ENCODE data around the gene OLFM1. TPM values are rescaled to one million over a fixed set of nuclear protein-coding genes. Genes with fewer than 3 reads are reported as not detected.

Gene OLFM1
- total RNA-seq, 2 donors from 2014 or later: 13.9 to 25.5 TPM

Other genes starting within 250 kb of the OLFM1 start
- 1 to 10 TPM in 1 of 2 donors, not detected in 1; 2.0 TPM for gene FCN2, start 206.9 kb upstream of the OLFM1 start, total RNA-seq
- gene FCN1, start 169.8 kb upstream of the OLFM1 start, total RNA-seq: 10 to 100 TPM in 1 of 2 donors, 1 to 10 TPM in 1; 5.7 to 12.0 TPM